GM12892 (cell line): Measurements from ENCODE around the gene ALPK1.
A peak's percentile ranks its signal among the peaks of the same experiment; 100 is the strongest.
"Not testable (repeated sequence)": the region's sequence is repeated elsewhere in the genome, so short reads cannot be mapped to it uniquely, and the experiment has no call there.

Experiments used
- DNase-seq: peaks from one replicate; pipeline ENCODE4 v3.0.0; 2011; ENCODE audit not compliant: insufficient read length
- FAIRE-seq: peaks from 2 replicates; lab custom pipeline; 2011; peaks lifted over from hg19 to GRCh38; lab: Jason Lieb, UNC
- POLR2A ChIP-seq: IDR thresholded peaks from 2 replicates; pipeline ENCODE4 v1.6.1; 2011; ENCODE audit warnings: low read depth, low read length, control low read depth
- POLR2AphosphoS5 ChIP-seq: IDR thresholded peaks from 2 replicates; pipeline ENCODE4 v1.6.1; 2011; ENCODE audit warnings: low read depth, low read length, control low read depth
- TAF1 ChIP-seq: IDR thresholded peaks from 2 replicates; pipeline ENCODE4 v1.6.1; 2011; ENCODE audit warnings: low read depth, mild to moderate bottlenecking, control low read depth, low read length, borderline replicate concordance

Gene ALPK1

GRCh38 chr4:112288455-112288854 is 8.7 kb upstream of the ALPK1 start:
- FAIRE-seq, result peak; percentile 66
- TF ChIP-seq POLR2AphosphoS5, result no peak
- no peak for TF ChIP-seq TAF1
- no peak for TF ChIP-seq POLR2A
- DNase-seq, result no peak

DNA sequence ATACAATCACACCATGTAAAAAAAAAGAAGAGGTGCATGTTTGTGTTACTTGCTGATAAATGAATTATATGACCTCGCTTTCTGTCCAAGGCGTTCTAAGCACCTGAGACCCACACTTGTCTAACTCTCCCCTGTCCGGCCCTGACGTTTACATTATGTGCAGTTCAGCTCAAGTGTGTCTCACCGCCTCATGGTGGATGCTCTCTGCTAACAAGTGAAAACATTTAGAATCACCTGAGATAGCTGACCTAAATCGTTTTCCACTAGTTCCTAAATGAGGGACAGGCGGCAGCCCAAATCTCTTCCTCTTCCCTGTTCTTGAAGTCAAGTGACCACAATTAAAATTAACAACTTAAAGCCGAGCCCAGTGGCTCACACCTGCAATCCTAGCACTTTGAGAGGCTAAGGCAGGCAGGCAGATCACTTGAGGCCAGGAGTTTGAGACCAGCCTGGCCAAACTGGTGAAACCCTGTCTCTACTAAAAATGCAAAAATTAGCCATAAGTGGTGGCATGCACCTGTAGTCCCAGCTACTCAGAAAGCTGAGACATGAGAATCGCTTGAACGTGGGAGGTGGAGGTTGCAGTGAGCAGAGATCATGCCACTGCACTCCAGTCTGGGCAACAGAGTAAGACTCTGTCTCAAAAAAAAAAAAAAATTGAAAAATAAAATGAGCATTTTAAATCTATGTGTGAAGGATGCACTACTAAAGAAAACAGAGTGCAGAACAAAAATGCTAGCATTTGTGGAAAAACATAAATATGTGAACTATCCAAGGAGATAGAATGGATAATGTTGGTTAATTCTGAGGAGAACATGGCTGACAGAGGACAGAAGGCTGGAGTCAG is 7.5 kb upstream of the ALPK1 start:
- FAIRE-seq (peak; percentile 82), DNase-seq (no peak)
- TF ChIP-seq TAF1 (no peak), POLR2A (no peak), POLR2AphosphoS5 (no peak)

DNA sequence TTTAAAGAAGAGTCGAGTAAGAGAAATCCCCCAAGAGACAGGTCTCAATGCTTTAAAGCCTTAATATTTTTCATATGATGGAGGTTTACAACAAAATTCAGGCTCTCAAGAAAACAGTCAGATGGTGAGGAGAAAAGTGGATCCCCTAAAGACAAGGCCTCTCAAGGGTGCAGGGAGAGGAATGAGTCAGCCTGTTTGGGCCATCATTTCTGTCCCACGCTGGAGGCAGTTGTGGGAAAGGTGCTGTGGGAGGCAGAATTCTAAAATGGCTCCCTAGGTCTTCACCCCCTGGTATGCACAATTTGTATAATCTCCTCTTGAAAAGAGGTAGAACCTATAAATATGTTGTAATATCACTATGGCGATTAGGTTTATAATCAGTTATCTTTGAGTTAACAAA is 6.8 kb upstream of the ALPK1 start:
- peak; percentile 83 for FAIRE-seq
- TF ChIP-seq POLR2A (no peak), TAF1 (no peak), POLR2AphosphoS5 (no peak)
- no peak for DNase-seq

- TF ChIP-seq TAF1 (no peak), POLR2A (no peak), POLR2AphosphoS5 (no peak)
- FAIRE-seq, result peak; percentile 42
Observed at GRCh38 chr4:112299721-112300120, 2.6 kb downstream of the ALPK1 start.

DNA sequence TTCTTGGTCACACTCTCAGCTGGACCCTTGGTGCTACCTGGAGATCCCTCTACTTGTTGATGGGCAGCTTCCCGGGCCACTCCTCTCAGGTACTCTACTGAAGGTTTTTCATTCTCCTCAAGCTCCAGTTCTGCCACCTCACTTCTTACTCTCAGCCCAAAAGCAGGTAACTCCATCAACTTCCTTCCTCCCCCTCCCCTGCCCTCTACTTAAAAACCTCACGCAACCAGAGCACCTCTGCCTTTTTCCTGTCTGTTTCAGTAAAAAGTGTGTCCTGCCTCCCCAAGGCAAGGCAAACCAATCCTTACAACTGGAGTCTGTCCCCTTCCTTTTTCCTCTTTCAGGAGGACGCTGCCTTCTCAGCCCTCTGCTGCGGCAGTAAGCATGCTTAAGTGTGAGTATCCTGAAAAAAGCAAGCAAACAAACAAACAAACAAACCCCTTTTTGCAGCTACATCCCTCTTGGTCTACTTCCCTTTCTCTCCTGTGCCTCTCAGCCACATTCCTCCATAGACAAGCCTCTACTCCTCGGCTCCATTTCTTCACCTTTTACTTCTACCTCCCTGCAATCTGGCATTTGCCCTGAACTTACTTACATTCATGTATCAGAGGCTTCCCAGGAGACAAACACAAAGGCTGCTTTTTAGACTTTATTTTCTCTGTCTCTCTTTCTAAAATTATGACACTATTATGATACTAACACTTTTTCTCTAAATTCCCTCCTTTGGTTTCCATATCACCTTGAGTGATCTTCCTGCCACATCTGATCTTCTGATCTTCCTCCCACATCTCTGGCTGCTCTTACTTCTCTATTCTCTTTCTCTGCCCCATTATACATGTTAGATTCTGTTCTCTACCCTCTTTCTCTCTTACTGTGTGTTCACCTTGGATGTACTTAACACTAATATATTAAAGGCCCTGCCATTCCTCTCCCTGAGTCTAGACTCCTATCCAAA is 5.4 kb downstream of the ALPK1 start:
- FAIRE-seq (peak; percentile 90), DNase-seq (no peak)
- TF ChIP-seq POLR2AphosphoS5 (no peak), POLR2A (no peak), TAF1 (no peak)

More at GRCh38 chr4:112299721-112300120, 2.6 kb downstream of the ALPK1 start:
- DNase-seq, result no peak

DNA sequence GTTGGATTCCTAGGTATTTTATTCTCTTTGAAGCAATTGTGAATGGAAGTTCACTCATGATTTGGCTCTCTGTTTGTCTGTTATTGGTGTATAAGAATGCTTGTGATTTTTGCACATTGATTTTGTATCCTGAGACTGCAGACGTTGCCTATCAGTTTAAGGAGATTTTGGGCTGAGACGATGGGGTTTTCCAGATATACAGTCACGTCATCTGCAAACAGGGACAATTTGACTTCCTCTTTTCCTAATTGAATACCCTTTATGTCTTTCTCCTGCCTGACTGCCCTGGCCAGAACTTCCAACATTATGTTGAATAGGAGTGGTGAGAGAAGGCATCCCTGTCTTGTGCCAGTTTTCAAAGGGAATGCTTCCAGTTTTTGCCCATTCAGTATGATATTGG is 8.3 kb downstream of the ALPK1 start:
- not testable (repeated sequence) for FAIRE-seq, DNase-seq

GRCh38 chr4:112309263-112309791 is 12.2 kb downstream of the ALPK1 start:
- FAIRE-seq, result peak; percentile 40
- DNase-seq, result not testable (repeated sequence)

- TF ChIP-seq POLR2AphosphoS5 (no peak), POLR2A (no peak), TAF1 (no peak)
- peak; percentile 68 for FAIRE-seq
- no peak for DNase-seq
Observed at GRCh38 chr4:112311516-112311915, 14.3 kb downstream of the ALPK1 start.

DNA sequence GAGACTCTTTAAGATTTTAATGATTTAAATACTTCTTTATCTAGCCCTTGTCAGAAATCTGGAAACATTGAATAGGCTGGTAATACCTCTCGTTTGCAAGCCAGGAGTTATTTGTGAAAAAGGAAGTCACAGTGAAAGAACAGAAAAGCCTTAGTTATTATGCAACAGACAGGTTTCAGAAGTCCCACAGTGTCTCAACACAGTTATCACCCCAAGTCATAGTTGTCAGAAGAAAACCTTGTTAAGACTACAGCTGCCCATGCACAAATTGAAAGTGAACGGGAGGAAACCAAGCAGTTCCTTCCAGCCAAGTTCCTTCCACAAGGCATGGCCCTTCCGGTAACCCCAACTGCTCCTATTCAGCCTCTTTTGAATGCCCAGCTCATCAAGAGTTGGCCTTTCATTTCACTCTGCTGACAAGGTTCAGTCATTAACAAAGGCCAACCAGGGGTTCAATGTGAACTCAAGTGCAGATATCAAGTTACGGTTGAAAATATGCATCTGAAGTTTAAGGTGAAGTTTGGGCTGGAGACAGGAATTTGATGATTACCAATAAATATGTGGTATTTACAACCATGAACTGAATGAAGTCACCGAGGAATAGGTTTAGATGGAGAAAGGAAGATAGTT is 15.6 kb downstream of the ALPK1 start:
- TF ChIP-seq POLR2A (no peak; the same call in 1 of the 2 replicates), POLR2AphosphoS5 (no peak; the same call in 1 of the 2 replicates), TAF1 (no peak)
- DNase-seq, result peak; percentile 23
- FAIRE-seq, result peak; percentile 99

DNA sequence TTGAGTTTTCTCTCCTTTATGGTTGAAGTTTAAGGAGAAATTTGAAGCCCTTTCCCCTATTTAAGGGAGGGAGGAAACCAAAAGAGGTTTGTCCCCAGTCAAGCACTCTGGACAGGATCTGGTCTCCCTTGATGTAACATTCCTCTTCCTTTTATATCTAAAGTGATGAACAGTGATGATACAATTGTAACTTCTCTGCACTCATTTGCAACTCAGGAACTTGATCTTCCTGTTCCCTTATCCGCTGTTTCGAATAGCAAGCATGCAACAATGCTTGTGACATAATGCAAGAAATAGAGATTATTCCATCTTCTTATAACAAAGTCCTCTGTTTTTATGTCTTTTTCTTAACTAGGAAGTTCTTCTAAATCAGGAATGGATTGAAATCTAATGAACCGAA is 18.3 kb downstream of the ALPK1 start:
- FAIRE-seq (peak; percentile 86), DNase-seq (no peak)
- no peak for TF ChIP-seq POLR2A
- no peak for TF ChIP-seq TAF1
- no peak for TF ChIP-seq POLR2AphosphoS5

DNA sequence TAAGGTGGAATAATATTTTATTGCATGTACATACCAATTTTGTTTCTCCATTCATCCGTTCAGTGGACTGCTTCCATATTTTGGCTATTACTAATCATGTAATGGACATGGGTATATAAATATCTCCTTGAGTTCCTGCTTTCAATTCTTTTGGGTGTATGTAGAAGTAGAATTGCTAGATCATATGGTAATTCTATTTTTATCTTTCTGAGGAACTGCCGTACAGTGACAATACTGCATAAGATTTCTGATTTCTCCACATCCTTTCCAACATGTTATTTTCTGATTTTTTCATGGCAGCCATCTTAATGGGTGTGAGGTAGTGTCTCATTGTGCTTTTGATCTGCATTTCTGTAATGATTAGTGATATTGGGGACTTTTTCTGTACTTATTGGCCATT is 19.2 kb downstream of the ALPK1 start:
- peak; percentile 67 for FAIRE-seq
- DNase-seq, result no peak
- no peak for TF ChIP-seq POLR2A
- no peak for TF ChIP-seq TAF1
- TF ChIP-seq POLR2AphosphoS5, result no peak
